Measurements from ENCODE around the gene PSD2. TPM values are rescaled to one million over a fixed set of nuclear protein-coding genes. Genes with fewer than 3 reads are reported as not detected.

The PSD2 gene
- polyA plus RNA-seq, 3 donors, result not detected

GRCh38 chr5:139882316-139882715, 86.7 kb downstream of the PSD2 start:
- Histone ChIP-seq H3K27me3 (ENCODE audit: control insufficient read depth in 2 of 2, insufficient read depth in 2 of 2, low read length in 2 of 2) (no peaks in the 10 kb centered on the region), H3K9ac (ENCODE audit: insufficient read depth, low read length, poor library complexity, severe bottlenecking) (no peak overlapping the region), H3K4me2 (replicated peaks; ENCODE audit: extremely low read depth, low read length, poor library complexity, severe bottlenecking) (no peak overlapping the region), H3K36me3 (replicated peaks in 1 of 2; ENCODE audit: control insufficient read depth in 1 of 2, insufficient read depth in 2 of 2, low read length in 2 of 2) (no peaks in the 10 kb centered on the region), H3K4me1 (ENCODE audit: control insufficient read depth in 1 of 2, insufficient read depth in 2 of 2, low read length in 2 of 2) (no peaks in the 10 kb centered on the region), H2AFZ (ENCODE audit: insufficient read depth, low read depth, low read length, poor library complexity, severe bottlenecking) (no peak overlapping the region), H3K79me2 (ENCODE audit: insufficient read depth, low read length) (no peaks in the 10 kb centered on the region), H3K27ac (ENCODE audit: low read depth in 1 of 2, low read length in 2 of 2) (no peak overlapping the region), H3K4me3 (replicated peaks in 1 of 3; ENCODE audit: low read depth in 2 of 3, low read length in 3 of 3) (no peak overlapping the region), H3K9me3 (replicated peaks in 1 of 2; ENCODE audit: control insufficient read depth in 1 of 2, insufficient read depth in 1 of 2, low read length in 2 of 2) (no peaks in the 10 kb centered on the region), H4K20me1 (ENCODE audit: insufficient read depth, low read length) (no peaks in the 10 kb centered on the region)
- no peak for DNase-seq
- Mint-ChIP-seq H3K9me3 (peaks cover 0 to 2% (median 0%) of the 10 kb centered on the region in 7 donors), H3K36me3 (no peaks in the 10 kb centered on the region), H3K4me3 (no peak overlapping the region), H3K4me1 (no peaks in the 10 kb centered on the region), H3K27ac (peak overlapping the region in 1 of 7 donors; percentile 68), H3K27me3 (ENCODE audit: low read depth in 3 of 3) (peaks cover 4 to 11% (median 11%) of the 10 kb centered on the region in 3 donors)
- no peak for TF ChIP-seq CTCF (IDR thresholded peaks at IDR 0.05)
- intact Hi-C loops (cut with micrococcal nuclease), result no loop called here
- 100% methylated on average over 1 of the region's 3 CpGs for WGBS (ENCODE audit: insufficient coverage)

- no peak for DNase-seq
- peaks cover 7 to 14% (median 8%) of the 10 kb centered on the region in 3 donors for H3K27me3 Mint-ChIP-seq (ENCODE audit: low read depth in 3 of 3)
- Histone ChIP-seq H3K36me3 (replicated peaks in 1 of 2; ENCODE audit: control insufficient read depth in 1 of 2, insufficient read depth in 2 of 2, low read length in 2 of 2) (no peaks in the 10 kb centered on the region), H3K27me3 (ENCODE audit: control insufficient read depth in 2 of 2, insufficient read depth in 2 of 2, low read length in 2 of 2) (no peaks in the 10 kb centered on the region), H3K79me2 (ENCODE audit: insufficient read depth, low read length) (no peaks in the 10 kb centered on the region), H3K27ac (ENCODE audit: low read depth in 1 of 2, low read length in 2 of 2) (no peak overlapping the region), H3K4me1 (ENCODE audit: control insufficient read depth in 1 of 2, insufficient read depth in 2 of 2, low read length in 2 of 2) (no peaks in the 10 kb centered on the region), H3K4me3 (replicated peaks in 1 of 3; ENCODE audit: low read depth in 2 of 3, low read length in 3 of 3) (no peak overlapping the region), H3K9ac (ENCODE audit: insufficient read depth, low read length, poor library complexity, severe bottlenecking) (no peak overlapping the region), H3K4me2 (replicated peaks; ENCODE audit: extremely low read depth, low read length, poor library complexity, severe bottlenecking) (no peak overlapping the region), H2AFZ (ENCODE audit: insufficient read depth, low read depth, low read length, poor library complexity, severe bottlenecking) (no peak overlapping the region), H4K20me1 (ENCODE audit: insufficient read depth, low read length) (no peaks in the 10 kb centered on the region), H3K9me3 (replicated peaks in 1 of 2; ENCODE audit: control insufficient read depth in 1 of 2, insufficient read depth in 1 of 2, low read length in 2 of 2) (no peaks in the 10 kb centered on the region)
- intact Hi-C loops (cut with micrococcal nuclease), result no loop called here
- H3K36me3 Mint-ChIP-seq, result no peaks in the 10 kb centered on the region
- peak overlapping the region in 1 of 7 donors; percentile 28 for H3K27ac Mint-ChIP-seq
- no peak for TF ChIP-seq CTCF (IDR thresholded peaks at IDR 0.05)
- 83% methylated on average over 7 of the region's 10 CpGs for WGBS (ENCODE audit: insufficient coverage)
- no peak overlapping the region for H3K4me3 Mint-ChIP-seq
- H3K4me1 Mint-ChIP-seq, result no peaks in the 10 kb centered on the region
- H3K9me3 Mint-ChIP-seq, result peaks cover 0 to 2% (median 0%) of the 10 kb centered on the region in 7 donors
Measured at GRCh38 chr5:139882961-139883539, 87.4 kb downstream of the PSD2 start.
